ENCODE measurements around the gene SHMT2.

DNA sequence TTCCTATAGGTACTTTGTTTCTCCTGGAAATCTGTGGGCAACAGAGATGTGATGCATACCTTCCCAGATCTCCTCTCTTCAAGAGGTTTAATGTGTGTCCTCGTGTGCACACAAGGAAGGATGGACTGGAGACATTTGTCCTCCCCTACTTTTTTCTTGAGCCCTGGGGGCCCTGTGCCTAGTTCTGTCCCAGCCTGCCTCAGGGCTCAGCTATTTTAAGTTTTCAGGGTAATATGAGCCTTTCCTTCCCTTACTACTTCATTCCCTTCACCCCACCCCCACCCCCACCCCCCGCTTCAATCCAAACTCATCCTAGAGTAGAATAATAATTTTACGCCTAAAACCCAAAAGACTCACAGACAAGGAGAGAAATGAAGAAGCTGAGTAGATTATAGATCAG lies 21.0 kb downstream of the SHMT2 start:
- no peak for TF ChIP-seq TAF1 (IDR thresholded peaks at IDR 0.05; ENCODE audit: borderline replicate concordance, insufficient read depth, low read length)
- no peak for TF ChIP-seq POLR2AphosphoS5 (IDR thresholded peaks at IDR 0.05; ENCODE audit: low read depth, low read length)

All from PFSK-1 (cell line).